Stimulated activated CD4-positive, alpha-beta T cell treated with anti-CD3 and anti-CD28 coated beads, Interleukin-15, amount 100 ng/mL, for 1 hour (primary cell): ENCODE measurements around the gene PRUNE1.

Experiments
- DNase-seq, 2 donors: peaks; one replicate each; pipeline ENCODE4 v3.0.0-alpha.2; 2020; ENCODE audit warnings: low read depth in 1 of 2, low spot score in 1 of 2

Gene PRUNE1

DNA sequence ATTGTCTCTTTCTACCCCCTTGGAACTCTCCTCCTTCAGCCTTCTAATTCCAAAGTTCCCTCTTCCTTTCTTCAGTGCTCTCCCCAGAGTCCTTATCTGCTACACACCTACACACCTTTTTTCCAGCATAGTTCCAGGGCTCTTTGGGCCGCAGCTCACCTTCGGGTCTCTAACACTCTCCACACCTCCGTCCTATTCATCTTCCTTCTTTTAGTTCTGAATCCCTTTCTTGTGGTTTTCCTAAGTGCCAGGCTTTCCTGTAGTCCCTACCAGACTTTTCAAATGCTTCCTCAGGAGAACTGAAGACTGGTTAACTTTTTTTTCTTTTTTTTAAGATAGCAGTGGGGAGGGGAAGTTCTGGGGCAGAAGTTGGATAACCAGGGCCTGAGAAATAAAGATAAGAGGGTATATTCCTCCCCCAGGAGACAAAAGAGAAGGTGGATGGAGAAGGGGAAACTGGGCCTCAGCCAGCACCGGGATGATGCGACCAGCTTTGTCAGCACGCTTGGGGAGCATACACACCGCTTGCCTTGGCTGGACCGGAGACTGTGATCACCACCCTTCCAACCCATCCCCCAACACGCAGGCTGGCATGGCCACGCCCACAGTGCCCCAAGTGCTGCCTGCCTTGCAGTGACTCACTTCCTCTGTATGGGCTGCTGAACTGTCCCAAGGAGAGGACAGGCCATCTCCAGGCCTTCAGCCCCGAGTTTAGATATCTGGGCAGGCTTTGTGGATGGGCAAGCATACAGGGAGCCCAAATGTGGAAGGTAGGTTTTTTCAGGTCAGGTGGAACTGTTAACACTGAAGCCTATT is 31.2 kb upstream of the PRUNE1 start:
- DNase-seq: peak; percentile 52 to 53

DNA sequence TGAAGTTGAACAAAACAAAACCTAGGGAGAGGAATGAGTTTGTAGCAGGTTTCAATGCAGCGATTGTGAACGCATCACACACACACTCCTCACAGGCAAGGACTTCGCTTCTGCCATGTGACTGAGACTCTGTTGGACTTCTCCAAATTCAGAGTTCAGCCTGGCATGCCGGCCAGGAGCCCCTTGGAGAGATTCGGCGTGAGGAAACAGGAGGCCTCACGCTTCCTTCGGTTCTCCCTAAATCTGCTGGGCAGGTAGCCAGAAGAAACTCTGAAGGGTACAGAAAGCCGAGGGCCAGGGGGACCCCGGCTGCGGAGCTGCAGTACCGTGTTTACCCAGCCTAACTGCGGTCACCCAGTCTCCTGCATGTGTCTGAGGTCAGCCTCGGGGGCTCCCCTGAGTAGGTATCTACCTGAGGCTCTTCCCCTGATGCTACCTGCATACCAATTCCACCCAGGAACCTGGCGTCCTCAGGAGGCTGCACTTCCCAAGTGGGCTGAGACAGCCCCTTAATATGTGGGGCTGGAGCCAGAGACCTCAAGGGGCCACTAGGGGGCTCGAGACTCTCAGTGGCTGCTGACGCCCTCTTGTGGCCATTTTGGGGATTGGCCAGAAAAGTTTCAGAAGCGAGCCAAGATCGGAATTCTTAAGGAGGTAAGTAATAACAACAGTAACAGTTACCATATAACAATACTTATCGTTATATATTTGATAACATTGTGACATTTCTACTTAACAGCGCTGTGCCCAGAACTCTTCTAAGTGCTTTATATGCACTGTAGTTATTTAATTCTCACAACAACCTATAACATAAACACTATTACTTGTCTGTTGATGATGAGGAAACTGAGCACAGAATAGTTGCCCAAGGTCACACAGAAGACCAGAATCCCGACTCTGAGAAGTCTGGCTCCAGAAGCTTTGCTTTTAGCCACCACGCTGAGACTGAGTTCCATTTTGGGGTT is 28.9 kb upstream of the PRUNE1 start:
- peak; percentile 70 to 77 for DNase-seq

DNA sequence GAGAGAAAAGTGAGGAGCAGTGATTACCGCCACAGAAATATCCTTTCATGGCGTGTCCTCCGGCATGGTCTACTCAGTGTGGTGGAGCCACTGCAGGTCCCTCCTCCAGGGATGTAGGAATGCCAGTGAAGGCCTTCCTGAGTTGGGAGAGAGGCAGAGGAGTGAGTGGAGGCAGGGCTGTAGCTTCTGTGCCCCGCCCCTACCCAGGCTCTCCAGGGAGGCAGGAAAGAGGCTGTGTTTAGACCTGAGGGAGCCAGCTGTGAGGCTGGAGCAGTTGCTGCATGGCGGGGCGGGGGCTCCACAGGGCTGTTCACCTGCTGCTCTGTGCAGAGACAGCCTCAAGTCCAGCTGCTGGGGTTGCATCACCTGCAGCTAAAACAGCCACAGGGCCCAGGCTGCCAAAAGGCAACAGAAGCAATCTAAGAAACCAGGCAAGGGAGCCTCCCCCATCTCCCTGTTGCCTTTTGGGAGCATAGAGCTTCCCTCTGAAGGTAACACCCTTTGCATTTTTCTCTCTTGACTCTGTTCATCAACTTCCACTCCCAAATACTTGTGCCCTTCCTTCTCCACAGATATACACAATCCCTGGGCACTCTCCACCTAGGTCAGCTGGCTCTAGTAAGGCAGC is 27.0 kb upstream of the PRUNE1 start:
- DNase-seq: no peak

DNA sequence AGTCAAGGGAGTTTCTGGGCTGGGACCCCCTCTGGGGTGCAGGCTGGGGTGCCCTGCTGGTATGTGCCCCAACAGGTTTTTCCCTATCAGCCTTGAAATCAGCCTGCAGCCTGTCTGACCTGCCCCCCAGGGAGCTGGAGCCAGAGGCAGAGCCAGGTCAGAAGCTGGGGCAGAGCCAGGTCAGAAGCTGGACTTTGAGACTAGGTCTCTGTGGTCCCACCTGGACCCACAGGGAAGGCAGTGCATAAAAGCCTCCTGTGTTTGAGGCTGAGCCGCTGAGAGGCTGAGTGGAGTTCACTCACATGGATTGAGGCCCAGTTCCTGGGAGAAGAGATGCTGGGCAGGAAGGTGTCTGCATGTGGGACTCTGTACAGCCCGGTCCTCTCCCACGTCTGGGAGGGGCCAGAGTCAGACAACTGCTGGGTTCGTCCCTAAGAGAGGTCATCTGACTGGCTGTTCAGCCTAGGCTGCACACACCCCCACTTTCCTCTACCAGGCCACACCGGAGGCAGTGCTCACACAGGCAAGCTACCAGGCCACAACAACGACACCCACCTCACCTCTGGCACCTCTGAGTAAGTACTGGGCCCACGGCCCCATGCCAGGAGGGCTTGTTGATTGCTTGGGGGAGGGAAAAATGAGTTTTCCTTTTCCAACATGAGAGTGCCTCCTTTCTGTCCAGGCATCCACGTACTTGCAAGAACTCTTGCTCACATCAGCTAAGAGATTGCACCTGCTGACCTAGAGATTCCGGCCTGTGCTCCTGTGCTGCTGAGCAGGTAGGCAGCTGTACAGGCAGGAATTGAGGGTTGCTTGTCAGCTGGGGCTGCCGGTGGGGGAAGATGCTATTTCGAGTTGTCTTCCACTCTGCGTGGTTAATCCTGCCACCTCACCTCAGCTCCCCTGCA is 26.2 kb upstream of the PRUNE1 start, which contains the start of gene ANXA9:
TSS of gene ANXA9 (plus strand) at position 488 of the 908 bp plus-strand sequence. CDS start 814 bp downstream, outside the sequence.
- DNase-seq: no peak

DNA sequence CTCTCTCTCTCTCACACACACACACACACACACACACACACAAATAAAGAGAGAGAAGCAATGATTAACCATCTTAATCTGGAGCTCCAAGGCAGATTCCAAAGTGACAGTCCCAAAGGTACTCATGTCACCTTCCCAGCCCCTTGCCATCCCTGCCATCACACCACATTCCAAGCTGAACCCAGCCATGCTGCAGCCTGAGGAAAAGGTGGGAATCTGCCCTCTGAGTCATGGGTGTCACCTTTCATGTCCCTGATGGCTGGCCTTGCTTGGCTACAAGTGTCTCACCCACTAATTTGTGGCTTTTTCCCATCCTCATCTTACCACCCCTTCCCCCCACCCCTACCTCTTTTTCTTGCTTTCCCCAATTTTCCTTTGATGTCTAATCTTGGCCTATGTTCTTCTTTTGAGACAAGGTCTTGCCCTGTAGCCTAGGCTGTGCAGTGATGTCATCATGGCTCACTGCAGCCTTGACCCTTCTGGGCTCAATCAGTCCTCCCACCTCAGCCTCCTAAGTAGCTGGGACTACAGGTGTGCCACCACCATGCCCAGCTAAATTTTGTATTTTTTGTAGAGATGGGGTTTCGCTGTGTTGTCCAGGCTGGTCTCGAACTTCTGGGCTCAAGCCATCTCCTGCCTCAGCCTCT is 22.9 kb upstream of the PRUNE1 start:
- DNase-seq: no peak

DNA sequence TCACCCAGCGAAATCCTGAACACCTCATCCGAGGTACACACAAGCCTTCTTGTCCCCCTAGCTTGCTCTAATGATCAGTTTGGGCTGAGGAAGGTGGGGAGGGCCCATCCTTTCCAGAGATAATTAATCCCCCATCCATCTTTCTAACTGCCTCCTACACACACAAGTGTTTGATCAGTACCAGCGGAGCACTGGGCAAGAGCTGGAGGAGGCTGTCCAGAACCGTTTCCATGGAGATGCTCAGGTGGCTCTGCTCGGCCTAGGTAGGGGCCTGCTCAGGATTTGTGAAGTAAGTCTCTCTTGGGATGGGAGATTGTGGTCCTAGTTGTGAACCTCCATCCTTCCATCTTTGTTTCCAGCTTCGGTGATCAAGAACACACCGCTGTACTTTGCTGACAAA is 20.3 kb upstream of the PRUNE1 start:
- no peak for DNase-seq

DNA sequence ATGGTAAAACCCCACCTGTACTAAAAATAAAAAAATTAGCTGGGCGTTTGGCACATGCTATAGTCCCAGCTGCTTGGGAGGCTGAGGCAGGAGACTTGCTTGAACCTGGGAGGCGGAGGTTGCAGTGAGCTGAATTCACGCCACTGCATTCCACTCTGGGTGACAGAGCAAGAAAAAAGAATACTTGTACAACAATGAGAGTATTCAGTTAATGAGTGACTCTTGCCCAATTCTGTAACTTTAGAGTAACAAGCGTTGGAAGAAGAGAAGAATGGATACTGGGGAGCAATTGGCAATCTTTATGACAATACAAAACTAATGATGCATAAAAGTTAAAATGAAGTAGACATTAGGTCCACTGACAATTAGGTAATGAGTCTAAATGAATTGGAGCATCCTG is 15.6 kb upstream of the PRUNE1 start:
- no peak for DNase-seq

DNA sequence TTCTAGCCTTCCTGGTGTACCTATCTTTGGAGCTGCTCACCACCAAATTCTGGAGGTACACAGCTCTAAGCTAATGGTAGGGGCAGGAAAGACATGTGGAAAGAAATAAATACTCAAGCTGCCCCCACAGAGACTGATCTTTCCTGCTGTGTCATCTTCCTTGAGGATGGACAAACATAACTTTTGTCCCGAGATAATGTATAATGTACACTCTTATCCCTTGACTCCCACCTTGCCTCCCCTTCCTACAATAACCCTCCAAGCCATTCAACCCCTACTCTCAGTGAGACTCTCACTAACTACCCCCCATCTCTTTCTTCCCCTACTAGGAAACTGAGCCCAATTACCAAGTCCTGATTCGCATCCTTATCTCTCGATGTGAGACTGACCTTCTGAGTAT is 14.0 kb upstream of the PRUNE1 start:
- DNase-seq: no peak

DNA sequence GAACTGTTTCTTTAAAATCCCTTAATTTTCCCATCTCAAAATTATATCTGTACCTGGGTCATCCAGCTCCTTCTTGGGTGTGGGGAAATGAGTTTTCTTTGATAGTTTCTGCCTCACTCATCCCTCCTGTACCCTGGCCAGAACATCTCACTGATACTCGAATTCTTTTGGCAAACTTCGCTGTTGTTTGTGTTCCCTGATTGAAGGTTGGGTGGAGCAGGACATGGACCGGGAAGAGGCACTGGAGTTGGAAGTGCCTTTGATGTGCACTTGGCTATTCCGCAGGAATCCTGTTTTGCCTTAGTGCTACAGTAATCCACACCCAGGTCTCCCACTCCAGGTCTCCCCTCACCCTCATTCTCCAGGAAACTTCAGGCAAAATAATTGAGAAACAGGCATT is 12.8 kb upstream of the PRUNE1 start:
- no peak for DNase-seq

DNA sequence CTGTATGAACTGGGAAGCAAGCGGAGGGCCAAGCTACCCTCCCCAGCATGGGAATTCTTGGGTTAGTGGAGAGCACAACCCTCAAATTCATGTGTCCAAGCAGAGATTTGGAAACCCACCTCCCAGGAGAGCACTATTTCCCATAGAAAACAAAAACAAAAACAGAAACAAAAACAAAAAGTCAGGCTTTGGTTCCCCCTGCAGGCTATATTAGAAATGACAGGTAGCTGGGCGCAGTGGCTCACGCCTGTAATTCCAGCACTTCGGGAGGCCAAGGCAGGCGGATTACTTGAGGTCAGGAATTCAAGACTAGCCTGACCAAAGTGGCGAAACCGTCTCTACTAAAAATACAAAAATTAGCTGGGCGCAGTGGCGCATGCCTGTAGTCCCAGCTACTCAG is 12.4 kb upstream of the PRUNE1 start:
- no peak for DNase-seq

DNA sequence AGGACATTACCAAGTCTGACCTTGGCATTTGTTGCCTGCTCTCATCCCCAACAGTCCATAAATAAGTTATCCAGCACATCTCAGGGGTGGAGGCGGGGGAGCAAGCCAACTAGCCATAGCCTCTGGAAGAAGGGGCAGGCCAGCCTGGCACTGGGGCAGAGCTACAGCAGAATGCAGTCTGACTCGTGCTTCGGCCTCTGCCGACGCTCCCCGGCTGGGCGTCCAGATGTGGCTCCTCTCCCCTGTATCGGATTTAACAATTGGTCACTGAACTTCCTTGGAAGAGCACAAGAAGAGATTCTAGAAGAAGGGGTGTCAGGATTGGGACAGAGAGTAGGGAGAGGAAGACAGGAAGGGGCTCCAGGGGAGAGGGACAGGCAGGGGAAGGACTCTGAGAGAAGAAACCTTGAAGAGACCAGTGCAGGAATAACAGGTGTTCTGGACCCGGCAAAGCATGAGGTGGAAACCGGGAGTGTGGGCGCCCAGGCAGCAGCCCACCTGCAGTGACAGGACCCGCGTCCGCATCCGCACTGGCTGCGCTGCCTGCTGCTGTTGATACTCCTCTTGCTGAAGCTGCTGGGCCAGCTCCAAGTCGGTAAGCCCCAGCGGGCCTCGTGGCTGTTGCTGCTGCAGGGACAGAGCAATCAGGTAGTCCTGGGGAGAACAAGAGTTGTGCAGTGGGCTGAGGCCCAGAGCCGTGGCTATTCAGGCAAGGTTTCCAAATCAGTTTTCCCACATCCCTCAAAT is 10.9 kb upstream of the PRUNE1 start:
- no peak for DNase-seq

DNA sequence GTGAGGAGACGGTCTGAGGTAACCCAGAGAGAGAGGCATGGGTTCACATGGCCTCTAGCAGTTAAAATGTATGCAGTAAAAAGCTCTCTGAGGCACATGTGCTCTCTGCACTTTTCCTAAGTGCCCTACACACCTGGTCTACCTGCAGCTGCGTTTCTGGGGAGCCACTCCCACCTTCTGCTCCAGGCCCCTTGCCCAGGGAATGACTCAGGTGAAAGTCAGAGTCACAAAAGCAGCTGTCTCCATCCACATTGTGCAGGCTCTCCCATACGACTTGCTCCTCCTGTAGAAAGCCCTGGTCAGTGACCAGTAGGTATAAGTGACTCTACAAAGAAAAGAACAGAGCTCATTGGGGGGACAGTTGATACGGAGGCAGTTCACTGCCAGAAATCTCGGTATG is 10.3 kb upstream of the PRUNE1 start:
- no peak for DNase-seq

DNA sequence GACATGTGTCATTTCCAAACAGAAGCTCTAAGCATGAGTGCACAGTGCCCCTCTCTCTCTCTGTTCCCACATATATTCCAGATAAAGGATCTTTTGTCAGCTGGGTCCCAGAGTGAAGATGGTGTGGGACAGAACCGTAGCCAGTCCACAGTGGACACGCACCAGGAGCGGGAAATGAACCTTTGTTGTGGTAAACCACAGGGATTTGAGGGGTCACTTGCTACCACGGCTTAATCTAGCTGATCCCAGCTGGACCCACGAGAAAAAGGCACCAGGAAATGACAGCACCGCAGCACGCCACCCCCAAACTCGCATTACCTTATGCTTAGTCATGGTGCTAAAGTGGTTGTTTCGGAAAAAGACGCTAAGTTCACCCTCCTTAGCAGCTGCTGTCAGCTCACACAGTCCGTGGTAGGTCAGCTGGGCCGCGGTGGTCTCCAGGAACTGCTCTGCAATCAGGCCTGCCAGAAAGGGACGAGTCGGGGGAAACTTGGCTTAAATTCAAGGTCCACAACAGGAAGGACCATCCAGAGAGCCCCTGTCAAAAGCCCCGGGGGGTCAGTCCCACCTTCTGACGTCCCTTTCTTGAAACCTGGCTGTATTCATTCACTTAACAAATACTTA is 9.1 kb upstream of the PRUNE1 start:
- no peak for DNase-seq

DNA sequence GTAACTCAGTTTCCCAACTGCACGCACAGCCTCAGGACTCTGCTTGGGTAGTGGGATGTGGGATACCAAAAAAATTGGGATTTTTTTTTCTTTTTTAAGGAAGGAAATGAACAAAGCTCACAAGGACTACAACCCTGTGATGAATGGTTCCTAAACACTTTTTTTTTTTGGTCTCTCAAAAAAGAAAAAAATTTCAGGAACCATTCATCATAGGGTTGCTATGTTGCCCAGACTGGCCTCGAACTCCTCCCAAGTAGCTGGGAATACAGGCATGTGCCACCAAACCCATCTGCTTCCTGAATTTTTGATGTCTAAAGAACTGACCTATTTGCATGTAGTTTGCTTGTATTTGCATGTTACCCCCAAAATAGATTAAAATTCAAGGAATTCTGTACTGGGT is 8.3 kb upstream of the PRUNE1 start:
- DNase-seq: no peak

DNA sequence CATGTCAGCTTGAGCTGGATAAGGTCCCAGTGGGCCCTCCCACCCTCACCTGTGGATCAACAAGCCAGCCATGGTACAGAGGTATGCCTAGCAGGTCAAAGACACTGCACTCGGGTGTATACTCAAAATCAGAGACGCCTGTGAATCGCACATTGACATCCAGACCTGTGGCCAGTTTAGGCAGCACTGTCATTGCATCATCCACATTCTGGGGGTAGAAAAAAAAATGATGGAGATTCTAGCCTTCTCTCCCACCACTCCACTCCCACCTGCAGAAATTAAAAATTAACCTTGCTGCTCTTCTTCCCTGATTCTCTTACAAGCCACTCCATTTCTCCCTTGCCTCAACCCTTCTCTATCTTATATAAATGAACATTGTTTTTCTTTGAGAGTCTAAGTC is 7.8 kb upstream of the PRUNE1 start:
- DNase-seq: no peak

DNA sequence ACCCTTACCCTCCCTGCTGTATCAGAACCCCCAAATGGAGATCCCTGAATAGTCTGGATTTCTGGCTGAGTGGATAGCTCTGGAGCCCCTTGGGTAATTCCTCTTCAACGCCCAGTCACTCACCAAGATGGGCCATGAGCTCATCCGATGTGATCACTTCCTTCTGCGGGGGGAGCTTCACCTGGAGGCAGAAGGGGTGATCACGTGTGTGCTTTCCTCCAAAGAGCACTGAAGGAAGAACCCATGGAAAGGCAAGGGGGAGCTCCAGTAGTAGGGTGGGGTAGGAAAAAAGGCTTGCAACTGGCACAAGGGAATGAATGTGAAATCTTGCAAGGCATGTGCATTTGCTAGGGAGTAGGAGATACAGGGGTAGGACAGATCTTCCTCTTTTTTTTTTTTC is 6.6 kb upstream of the PRUNE1 start:
- no peak for DNase-seq

DNA sequence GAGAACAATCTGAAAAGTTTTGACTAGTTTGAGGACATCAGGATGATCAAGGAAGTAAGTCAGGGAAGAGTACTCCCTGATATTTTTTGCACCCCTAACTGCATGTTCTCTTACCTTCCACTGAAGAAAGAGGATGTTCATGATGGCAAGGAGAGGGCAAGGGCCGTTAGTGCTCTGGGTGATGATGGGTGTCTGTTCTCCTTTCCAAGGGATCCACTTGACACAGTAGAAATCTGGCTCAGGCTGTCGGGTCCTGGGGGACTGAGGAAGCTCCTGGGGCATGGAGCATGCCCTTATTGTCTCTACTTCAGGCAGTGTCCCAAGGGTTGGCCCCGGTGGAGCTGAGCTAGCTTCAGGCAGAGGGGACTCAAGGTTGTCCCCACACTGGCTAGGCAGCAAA is 6.2 kb upstream of the PRUNE1 start:
- DNase-seq: no peak

DNA sequence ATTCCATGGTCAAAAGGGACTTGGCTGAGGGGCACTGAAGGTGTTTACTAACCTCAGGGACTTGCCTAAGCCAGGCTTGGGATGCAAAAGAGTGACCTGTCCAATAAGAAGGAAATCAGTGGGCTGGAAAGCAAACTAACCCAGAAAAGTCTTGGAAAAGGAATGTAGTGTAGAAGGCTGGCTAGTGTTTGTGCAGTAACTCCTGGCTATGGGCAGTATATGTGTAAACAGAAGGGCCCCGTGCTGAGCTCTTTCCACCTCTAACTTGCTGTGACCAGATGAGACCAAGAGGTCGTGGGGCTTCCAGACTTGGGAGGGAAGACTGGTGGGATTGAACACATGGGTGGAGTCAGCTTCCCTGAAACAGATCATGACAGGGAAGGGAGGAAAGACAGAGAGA is 5.6 kb upstream of the PRUNE1 start:
- DNase-seq: no peak

DNA sequence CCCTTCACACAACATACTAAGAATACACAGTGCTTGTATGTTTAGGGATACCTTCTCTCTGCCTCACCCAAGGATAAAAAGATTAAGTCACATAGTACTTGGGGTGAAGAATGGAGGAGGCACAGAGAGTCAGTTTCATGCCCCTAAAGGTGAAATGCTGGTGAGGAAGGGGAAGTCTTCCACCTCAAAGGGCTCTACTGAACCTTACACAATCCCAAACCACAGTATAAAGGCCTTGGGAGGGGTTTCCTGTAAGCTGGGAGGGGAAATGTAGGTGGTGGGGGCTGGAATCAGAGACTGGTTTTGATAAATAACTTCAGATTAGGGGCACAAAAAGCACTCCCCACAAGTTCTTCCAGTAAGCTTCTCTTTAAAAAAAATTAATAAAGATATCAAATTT is 5.1 kb upstream of the PRUNE1 start:
- DNase-seq: no peak
